Ureter (tissue), 1 donor: ENCODE measurements around the gene TEX35. TPM values are rescaled to one million over a fixed set of nuclear protein-coding genes. Genes with fewer than 3 reads are reported as not detected.
"Not testable (repeated sequence)": the region's sequence is repeated elsewhere in the genome, so short reads cannot be mapped to it uniquely, and the experiment has no call there.

Experiments
- DNase-seq: peaks from one replicate; pipeline ENCODE4 v3.0.0-alpha.2; 2020; ENCODE audit warnings: low spot score
- total RNA-seq: library from RNA; stranded (reverse); gene quantifications from one replicate; pipeline ENCODE4 v1.2.4, GENCODE V29; 2023
- donor health status: DM: yes; HTN: yes; CAD: no.

The TEX35 gene
- total RNA-seq, 1 donor from 2014 or later: not detected

DNA sequence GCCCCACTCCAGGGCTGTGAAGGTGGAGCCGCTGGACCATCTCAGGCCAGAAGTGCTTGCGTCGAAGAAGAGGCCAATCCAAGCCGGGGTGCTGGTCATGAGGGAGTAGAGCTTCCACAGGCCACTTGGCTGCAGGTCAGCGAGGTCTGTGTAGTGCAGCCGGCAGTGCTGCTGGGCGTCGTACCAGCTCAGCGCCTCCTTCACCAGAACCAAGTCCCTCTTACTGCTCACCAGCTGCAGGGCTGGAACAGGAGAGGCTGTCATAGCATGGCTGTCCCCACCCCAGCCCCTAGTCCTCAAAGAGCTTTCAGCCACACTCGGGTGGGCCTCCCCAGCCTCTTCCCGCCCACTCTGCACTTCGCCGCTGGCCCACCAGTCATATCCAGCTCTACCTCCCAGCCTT lies 18.3 kb upstream of the TEX35 start:
- DNase-seq: peak; percentile 34

DNA sequence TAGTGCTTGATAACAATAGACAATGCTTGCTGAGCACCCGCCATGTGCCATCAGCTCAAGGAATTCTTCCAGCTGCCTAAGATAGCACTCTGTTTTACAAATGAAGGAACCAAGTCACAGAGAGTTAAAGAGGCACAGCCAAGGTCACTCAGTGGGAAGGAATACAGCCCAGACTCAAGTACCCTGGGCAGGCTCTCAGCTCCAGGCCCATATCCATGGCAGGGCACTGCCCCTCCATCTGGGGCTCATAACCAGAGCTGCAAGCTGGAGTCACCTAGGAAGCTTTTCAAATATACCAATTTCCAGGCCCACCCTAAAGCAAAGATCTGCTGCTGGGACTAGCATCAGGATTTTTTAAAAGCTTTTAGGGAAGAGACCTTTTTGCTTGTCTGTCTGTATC lies 17.8 kb upstream of the TEX35 start:
- peak; percentile 27 for DNase-seq

DNA sequence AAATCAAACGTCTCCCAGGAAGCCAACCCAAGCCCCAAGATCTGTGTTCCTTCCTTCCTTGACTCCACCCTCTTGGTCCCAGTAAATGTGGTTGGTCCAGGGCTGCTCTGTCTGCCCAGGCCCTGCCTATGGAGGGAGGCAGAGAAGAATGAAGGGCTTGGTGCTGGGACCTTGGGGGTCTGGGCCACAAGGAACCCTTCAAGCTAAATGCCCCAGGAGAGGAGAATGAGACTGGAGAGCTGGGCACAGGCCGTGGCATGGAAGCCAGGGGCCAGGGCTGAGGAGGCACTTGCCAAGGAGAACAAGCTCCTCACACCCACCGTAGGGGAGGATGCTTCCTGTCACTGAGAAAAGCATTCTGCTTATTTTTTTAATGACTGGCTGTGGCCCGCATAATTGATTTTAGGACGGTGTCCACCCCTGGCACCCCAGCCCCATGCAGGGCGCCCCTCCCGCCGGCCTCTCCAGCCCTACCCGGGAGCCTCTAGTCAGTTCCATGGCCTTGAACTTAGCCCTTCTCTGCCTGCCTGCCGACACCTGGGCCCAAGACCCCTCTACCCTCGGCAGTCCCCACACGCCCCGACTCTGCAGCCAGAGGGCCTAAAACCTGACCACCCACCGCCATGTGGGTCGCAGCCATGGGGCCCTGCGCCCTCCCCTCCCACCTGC lies 17.0 kb upstream of the TEX35 start:
- DNase-seq: peak; percentile 32

DNA sequence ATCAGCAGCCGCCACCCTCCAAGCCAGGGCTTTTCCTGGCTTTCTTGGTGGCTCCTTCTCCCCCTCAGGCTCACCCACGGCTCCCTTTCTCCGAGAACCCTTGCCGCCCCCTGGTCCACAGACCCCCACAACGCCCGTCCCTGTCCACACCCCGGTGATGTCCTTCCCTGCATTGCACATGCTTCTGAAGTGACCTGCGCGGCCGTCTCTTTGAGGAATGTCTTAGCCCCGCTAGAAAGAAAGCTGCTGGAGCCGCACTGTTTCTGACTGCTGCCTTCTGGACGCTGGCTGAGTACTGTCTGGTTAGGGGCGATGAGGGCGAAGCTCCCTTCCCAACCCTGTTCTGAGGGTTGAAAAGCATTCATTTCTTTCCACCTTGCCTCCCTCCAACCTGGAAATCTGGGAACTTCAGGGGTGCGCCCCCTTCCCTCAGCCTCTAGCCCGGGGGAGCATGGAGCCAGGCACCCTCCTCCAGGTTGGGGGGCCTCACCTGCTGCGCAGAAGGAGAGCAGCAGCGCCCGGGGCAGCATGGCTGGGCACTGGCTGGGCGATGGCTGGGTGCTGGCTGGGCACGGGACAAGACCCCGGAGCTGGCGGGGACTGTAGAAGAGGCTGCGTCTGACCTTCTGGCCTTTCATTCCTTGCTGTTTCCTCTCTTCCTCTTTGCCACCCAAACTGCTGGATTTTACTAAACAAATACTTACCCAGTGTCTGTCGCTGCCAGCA lies 16.3 kb upstream of the TEX35 start, which contains the start of gene CLEC20A:
Gene CLEC20A, minus strand, starts transcription at position 555 of the 726 bp plus-strand sequence. Its CDS starts 25 bp downstream, at position 530.
- DNase-seq: peak; percentile 38

DNA sequence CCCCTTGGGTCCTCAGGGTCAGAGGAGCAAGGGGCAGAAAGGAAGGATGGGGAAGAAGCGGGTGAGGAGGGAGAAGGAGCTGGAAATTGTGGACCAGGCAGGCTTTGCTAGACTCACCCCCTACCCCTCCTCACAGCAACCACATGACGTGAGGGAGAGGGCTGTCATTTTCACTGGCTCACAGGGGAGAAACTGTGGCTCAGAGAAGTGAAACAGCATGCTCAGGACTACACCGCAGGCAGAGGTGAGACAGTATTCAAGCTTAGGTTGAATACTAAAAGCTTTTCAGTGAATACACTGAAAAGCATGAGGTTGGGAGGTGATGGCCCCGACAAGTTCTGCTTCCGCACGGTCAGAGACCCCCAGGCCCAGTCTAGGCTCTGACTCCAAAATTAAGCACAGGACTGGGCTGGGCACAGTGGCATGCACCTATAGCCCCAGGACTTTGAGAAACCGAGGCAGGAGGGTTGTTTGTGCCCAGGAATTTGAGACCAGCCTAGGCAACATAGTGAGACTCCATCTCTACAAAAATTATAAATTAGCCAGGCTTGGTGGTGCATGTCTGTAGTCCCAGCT lies 14.9 kb upstream of the TEX35 start:
- peak; percentile 30 for DNase-seq

DNA sequence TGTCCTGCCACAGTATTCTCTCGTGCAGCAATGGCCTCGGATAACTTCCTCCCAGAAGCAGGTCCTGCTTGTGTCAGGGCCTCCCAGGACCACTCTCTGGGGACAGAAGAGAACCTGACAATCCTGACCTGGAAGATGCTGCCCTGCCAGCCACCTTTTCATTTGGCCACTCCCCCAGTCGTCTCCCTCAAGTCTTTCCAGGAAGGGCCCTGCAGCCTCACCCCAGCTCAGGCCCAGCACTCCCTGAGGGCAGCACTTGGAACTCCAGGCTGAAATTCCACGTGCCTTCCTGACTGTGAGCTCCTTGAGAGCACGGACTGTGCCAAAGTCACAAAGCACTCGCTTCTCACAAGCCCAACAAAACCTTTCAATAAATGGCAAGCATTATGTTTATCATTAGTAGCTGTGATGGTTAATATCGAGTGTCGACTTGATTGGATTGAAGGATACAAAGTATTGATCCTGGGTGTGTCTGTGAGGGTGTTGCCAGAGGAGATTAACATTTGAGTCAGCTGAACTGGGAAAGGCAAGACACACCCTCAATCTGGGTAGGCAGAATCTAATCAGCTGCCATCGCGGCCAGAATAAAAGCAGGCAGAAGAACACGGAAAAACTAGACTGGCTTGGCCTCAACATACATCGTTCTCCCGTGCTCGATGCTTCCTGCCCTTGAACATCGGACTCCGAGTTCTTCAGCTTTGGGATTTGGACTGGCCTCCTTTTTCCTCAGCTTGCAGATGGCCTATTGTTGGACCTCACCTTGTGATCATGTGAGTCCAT lies 13.8 kb upstream of the TEX35 start:
- DNase-seq: peak; percentile 32

DNA sequence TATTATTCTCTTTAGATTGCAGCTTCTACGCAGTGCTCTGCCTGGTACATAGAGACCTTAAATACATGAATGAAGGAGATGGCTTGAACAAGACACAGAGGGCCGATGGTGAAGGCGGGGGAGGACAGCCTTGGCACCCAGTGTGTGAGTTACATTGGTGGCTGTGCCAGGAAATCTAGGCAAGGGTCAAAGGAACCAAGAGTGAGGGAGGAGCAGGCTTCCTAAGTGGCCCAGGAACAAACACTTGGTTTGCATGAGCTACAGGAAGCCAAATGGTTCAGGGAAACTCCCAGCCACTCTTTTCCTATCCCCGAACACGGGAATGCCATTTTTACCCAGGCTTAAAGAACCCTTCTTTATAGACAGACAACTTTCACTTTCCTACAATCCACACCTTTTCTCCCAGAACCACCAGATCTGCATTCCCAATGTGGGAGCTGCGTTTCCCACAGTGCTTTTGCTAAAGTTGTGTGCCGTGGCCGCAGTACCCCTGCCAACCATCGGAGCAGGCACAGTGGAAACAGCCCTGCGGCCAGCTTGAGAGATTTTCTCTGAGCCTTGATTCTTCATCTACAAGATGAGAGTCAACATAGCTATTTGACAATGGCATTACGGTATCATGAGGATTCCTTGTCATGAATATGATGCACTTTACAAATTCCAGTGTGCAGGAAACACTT lies 12.7 kb upstream of the TEX35 start:
- no peak for DNase-seq

DNA sequence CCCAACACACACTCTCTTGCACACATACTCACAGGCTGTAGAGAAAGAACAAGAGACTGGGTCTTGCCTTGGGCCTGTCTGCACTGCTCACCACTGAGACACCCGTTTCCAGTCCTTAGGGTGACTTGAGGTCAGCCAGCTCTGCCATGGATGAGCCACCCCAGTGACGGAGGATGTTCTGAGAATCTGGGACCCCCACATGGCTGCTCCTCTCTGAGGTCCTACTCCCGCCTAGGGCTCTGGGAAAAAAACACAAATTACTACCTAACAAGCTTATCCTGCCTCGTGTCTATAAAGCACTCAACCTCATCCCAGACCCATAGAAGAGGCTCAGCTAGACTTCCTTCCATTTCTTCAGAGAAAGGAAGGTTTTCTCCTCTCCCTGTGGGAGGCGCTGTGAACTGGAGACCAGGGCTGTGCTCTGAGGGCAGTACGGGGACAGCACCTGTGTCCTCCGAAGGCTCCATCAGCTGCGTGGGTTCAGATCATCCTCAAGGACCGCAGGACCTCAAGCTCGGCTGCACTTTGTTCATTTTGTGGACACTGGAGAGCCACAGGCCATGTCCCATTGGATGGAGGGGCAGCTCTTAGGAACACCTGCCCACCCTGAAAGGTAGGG lies 11.9 kb upstream of the TEX35 start:
- no peak for DNase-seq

DNA sequence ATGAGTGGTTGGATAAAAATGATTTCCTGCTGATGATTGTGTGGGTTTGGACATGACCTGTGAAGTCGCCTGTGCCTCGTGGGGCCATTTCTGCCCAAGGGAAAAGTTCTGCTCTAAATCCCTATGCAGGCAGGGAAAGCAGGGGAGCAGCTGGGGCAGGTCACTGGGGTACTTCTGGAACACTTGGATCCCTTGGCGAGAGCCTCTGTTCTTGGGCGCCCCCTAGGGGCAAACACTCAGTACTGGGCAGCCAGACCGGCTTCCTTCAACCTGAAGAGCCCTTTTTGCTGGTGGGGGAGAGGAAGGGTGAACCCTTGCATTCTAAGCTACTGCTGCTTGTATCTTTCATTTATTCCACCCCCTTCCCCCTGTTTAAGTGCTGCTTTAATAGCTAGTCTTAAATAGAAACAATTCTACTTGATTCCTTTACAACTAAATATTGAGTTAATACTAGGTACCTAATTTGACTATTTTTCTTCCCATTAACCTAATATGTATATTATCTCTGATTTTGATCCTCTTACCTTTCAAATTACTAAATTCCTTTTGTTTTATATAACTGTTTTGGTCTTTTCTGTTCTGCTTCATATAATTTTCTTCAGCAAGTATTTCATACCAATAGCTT lies 11.1 kb upstream of the TEX35 start:
- DNase-seq: peak; percentile 75

DNA sequence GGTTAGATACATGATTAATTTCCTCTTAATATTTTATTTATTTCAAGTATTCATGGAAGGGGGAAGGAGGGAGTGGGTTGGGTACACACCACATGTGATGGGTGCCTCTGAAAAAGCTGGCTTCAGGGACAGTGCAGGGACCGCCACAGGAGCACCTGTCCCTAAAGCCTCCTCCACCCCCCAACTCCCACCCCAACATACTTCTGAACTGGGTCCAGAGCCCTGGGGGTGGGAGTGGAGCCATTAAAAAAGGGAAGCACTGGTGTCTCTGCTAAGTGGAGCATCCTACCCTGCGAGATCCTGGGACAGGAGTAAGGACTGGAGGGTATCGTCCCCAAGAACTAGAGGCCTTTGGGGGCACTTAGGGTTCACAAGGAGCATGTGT lies 10.6 kb upstream of the TEX35 start:
- DNase-seq: no peak

DNA sequence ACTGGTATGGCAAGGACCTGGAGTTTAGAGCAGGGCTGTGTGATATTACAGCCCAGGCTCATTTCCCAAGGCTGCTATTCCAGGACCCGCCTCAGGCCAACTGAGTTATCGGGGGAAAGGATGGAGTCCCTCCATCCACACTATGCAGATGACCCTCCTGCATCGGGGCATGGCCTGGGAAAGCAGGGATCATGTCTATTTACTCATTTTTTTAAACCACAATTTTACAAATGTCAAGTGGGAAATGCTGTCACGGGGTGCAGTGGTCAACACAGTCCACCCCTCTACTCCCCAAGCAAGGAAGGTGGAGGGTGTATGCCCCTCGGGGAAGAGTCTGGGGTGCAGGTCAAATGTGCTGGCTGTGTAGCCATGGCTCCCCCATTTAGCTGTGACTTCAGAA lies 10.1 kb upstream of the TEX35 start:
- no peak for DNase-seq

DNA sequence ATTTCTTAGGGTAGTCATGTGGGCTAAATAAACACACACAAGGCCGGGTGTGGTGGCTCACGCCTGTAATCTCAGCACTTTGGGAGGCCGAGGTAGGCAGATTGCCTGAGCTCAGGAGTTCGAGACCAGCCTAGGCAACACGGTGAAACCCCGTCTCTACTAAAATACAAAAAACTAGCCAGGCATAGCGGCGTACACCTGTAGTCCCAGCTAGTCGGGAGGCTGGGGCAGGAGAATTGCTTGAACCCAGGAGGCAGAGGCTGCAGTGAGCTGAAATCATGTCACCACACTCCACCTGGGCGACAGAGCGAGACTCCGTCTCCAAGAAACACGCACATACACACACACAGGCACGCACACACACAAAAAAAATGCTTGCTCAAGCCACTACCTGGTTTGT lies 9.6 kb upstream of the TEX35 start:
- not testable (repeated sequence) for DNase-seq

DNA sequence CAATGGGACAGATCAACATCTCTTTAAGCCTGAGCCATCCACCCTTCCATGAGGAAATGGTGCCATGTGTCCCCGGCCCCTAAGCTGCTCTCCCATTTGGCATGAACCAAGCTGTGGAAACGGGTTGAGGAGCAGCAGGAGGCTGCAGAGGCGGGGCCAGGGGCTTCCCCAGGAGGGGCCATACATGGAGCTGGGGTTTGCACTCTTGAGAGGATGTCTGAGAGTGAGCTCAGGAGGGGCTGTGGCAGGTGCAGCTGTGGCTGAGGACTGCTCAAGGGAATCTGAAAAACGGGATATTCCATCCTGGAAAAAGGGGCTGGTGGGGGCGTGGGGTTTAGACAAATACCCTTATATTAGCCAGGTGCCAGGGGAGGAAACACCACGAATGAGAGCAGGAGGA lies 9.1 kb upstream of the TEX35 start:
- DNase-seq: no peak

DNA sequence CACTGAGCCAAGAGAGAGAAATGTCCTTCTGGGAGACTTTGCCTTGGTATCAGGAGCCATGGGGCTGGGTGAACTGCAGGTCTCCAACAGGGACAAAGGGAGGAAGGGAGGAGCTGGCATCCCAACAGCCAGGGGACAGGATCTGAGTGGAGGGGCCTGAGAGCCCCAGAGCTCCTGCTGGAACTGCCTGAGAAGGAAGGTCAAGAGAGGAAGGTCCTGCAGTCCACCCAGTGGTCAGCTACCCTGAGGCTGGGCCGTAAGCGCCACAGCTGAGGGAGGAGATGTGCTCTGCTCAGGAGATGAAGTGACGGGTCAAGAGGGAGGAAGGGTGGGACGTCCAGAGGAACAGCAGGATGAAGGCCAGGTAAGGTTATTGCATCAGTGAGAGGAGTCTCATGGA lies 8.6 kb upstream of the TEX35 start:
- no peak for DNase-seq

DNA sequence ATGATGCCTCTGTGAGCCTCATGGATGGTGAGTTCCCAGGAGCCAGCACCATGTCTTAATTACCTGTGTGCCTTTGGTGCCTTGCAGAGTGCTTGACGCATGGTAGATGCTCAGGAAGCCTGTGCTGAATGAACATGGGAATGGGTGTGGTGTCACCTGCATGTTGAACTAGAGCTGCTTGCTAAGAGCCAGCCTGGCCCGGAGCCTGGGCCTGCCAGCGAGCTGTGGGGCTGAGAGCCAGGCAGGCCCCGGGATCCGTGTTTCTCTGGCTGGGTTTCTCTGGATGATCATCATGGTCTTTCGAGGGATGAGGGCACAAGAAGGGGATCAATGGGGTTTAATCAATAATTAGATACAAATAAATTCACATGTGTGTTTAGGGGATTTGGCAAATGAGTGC lies 6.7 kb upstream of the TEX35 start:
- no peak for DNase-seq

DNA sequence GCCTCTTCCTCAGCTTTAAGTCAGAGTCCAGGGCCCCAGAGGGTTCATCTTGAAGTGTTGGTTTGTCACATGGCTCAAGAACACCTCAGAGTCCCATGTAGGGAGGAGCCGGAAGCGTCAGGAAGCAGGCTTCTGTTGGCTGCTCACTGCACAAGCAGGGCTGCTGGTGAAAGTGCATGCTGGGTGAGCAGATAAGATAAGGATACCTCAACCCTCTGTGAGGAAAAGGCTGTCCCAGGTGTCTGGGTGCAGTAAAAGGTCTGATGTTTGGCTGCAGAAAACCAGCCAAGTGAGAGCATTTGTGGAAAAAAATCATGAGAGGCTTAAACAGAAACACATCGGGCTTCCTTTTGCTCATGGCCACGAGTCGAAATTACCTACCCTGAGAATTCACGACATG lies 6.2 kb upstream of the TEX35 start:
- no peak for DNase-seq

DNA sequence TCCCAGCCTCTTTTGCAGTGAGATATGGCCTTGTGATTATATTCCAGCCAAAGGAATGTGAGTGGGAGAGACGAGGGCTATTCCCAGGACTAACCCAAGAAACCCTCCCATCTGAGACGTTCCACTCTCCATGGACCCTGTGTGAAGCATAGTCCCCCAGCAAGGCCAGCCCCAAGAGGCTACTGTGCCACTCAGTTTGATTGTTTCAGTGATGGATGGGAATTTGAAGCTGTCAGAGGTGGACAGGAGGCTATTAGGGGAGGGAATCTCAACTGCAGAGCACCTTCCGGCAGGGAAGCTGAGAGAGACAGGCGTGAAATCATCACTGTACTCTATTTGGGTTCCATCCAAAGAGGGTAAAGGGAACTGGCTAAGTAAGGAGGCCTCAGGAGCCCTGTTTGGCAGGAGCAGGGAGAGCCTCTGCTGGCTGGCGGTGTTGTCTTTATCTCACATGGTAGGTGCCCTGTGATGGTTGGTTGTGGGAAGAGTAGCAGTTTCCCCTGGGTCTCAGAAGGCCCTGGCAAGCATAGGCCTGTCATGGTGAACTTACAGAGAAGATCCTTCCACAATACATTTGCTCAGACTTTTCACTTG lies 3.4 kb upstream of the TEX35 start:
- no peak for DNase-seq

DNA sequence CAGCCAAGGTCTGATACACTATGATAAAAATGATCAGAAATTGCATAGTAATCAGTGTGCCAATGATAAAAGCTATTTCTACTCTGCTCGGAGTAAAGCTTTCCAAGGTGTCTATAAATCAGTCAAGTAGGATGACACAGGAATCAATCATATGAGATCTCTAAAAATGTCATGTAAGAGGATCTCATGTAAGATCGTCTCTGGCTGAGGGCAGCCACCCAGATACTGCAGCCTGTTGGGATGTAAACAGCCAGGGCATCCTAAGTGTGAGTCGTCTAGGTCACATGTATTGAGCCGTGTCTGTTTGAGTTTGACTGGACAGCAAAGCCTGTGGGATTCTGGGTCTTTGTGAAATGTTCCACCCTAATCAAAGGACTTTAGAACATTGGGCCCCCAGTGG lies 2.8 kb upstream of the TEX35 start:
- DNase-seq: no peak

DNA sequence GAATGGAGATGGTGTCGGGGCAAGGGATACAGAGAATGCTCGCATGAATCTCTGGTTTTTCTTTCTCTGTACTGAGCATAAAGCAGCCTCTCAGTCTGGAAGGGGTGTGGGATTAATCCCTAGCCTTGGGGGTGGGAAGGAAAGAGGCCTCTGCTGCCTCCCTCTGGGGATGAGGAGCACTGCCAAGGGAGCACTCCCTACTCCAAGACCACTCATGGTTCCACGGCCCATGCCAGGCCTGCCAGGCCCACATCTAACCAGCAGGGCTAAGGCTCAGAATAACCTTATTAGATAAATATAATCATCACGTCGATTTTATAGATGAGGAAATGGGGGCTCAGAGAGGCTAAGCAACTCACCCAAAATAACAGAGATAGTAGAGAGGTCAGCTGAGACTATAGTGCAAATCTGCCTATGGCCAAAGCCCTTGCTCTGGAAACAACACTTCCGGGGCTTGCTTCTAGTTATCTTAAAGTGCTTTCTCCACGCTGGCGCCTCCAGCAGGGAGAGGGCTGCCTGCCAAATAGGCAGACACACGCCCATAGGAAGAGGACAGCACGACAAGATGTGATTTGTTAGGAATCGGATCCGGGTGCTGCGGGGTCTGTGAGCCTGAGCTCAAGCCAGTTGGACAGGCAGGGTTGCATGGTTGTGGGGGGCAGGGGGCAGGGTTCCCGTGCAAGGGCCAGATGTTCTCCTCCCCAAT lies 522 bp downstream of the TEX35 start:
- DNase-seq: no peak

DNA sequence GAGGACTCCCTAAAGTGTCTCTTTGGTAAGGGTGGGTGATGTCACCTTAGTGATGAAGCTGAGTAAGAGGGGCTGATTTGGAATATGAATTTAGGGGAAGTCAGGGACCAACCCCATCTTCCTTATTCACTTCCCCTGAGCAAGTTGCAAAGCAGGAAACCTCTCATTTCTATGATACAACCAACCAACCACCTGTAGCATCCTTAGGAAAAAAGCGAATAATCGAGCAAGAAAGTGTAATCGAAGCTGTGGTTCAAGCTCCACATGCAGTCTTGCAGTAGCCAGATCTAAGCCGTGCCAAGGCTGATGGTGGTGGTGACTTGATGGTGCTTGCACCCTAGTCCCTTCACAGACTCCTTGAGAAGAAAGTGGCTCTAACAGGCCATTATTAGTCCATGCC lies 3.2 kb downstream of the TEX35 start:
- DNase-seq: no peak
